Cardiac muscle cell (in vitro differentiated cells and primary cell): ENCODE data around the gene MFRP. TPM values are rescaled to one million over a fixed set of nuclear protein-coding genes. Genes with fewer than 3 reads are reported as not detected.

Source experiments
- DNase-seq, 2 donors: peaks; one replicate each; pipeline versions ENCODE4 v3.0.0 to v3.0.0-alpha.2; 2010 to 2017; ENCODE audit warnings: low read depth in 1 of 2, low spot score in 1 of 2
- H3K27ac ChIP-seq: fragments of 200-600 bp; sonication (generic); 2 replicates; pipeline ENCODE4 v1.5.1; 2016
- H3K27me3 ChIP-seq: fragments of 200-600 bp; sonication (generic); 2 replicates; pipeline ENCODE4 v1.6.0; 2016; ENCODE audit warnings: control low read depth
- H3K36me3 ChIP-seq: fragments of 200-600 bp; sonication (generic); 2 replicates; pipeline ENCODE4 v1.5.1; 2016; ENCODE audit warnings: control low read depth
- H3K4me1 ChIP-seq: fragments of 200-600 bp; sonication (generic); 2 replicates; pipeline ENCODE4 v1.8.1; 2017; ENCODE audit warnings: low read depth, mild to moderate bottlenecking, mixed run types
- H3K4me3 ChIP-seq: fragments of 200-600 bp; sonication (generic); 2 replicates; pipeline ENCODE4 v1.5.1; 2016; ENCODE audit warnings: mild to moderate bottlenecking
- H3K9me3 ChIP-seq: fragments of 200-600 bp; sonication (generic); 2 replicates; pipeline ENCODE4 v1.5.1; 2017; ENCODE audit warnings: low read depth, mild to moderate bottlenecking, control low read depth
- polyA plus RNA-seq: library from polyadenylated mRNA; unstranded; fragments of >200 nt; fragmentation: Nextera tagmentation; extraction: Ambion mirVana; gene quantifications from 2 replicates; pipeline ENCODE4 v1.2.1, GENCODE V29; 2016
- total RNA-seq: library from RNA; depleted of rRNA; stranded (reverse); fragments of >200 nt; gene quantifications from 2 replicates; pipeline ENCODE4 v1.2.3, GENCODE V29; 2016
- TF ChIP-seq, protein P1 (sequence below): IDR thresholded peaks from 2 replicates; pipeline ENCODE4 v1.5.1; 2012; ENCODE audit warnings: low read depth, mild to moderate bottlenecking, low read length

The MFRP gene
- total and polyA plus RNA-seq, 2 experiments from 2014 or later, result not detected

DNA sequence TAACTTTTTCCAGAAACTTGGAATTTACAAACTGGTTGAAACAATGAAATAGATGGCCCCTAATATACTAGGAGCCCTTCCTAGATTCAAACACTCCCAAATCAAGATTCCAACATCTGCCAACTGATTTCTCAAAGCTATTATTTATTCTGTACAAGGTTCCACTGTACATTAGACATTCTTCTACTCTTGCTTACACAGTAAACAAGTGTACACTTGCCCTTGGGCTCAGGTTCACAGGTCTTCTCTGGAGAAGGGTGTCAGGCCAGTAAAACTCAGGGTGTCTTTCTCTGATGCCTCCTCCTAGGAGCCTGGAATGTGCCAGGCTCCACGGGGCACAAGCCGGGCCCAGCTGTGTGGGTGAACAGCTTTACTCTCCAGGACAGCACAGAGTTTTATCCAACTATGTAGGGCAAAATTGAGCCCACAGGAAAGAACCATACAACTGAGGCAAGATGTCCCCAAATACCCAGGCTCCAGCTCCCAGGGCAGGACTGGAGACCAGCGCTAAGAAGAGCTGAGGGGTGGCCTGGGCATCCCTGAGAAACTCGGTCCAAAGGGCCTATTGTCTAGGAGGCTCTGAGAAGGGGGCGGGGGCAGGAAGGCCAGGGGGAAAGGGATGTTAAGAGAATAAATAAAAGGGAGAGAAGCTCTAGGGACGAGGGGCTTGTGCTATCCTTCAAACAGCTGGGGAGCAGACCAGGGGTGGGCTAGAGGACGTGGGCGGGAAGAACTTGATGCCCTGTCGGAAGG, 8.8 kb upstream of the MFRP start:
- Histone ChIP-seq H3K36me3 (peaks cover 36% of the 10 kb centered on the region), H3K27ac (no peak overlapping the region), H3K9me3 (no peaks in the 10 kb centered on the region), H3K4me1 (peaks cover 40% of the 10 kb centered on the region), H3K27me3 (no peaks in the 10 kb centered on the region), H3K4me3 (no peak overlapping the region)
- DNase-seq, result no peak
- TF ChIP-seq, protein P1, sequence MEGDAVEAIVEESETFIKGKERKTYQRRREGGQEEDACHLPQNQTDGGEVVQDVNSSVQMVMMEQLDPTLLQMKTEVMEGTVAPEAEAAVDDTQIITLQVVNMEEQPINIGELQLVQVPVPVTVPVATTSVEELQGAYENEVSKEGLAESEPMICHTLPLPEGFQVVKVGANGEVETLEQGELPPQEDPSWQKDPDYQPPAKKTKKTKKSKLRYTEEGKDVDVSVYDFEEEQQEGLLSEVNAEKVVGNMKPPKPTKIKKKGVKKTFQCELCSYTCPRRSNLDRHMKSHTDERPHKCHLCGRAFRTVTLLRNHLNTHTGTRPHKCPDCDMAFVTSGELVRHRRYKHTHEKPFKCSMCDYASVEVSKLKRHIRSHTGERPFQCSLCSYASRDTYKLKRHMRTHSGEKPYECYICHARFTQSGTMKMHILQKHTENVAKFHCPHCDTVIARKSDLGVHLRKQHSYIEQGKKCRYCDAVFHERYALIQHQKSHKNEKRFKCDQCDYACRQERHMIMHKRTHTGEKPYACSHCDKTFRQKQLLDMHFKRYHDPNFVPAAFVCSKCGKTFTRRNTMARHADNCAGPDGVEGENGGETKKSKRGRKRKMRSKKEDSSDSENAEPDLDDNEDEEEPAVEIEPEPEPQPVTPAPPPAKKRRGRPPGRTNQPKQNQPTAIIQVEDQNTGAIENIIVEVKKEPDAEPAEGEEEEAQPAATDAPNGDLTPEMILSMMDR, result no peak

DNA sequence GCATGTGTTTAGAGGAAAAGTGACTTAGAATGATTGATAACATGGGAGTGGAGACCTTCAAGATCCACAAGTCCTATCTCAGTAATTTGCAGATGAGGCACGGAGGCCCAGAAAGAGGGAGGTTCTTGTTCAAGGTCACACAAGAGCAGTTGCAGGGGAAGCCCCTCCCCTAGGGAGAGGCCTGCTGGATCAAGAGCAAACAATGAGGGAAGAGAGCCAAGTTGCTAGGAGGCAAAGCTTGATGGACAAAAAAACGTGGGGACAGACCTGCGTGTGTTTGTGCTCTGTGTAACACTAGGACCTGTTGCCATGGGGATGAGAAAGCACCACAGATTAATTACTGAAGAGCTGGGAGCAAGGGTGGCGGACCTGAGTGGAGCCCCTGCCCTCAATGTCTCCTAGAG, 6.4 kb upstream of the MFRP start:
- Histone ChIP-seq H3K27ac (peak overlapping the region; percentile 62), H3K4me1 (peaks cover 33% of the 10 kb centered on the region)
- peak; percentile 64 to 67 for DNase-seq

DNA sequence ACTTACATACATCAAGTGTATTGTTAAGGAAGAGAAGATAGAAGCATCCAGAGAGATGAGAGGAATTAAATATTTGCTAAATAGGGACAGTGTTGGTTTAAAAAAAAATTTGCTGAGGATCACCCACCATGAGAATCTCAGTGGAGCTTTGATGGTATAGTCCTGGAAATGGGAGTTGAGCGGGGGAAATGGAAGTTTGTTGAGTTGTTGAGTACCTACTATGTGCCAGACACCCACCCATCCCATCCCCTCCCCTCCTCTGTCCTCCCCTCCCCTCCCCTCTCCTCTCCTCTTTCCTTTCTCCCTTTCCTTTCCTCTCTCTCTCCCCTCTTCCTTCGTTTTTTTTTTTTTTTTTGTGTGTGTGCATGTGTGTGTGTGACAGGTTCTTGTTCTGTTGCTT, 4.7 kb upstream of the MFRP start:
- Histone ChIP-seq H3K27ac (no peak overlapping the region), H3K4me1 (peaks cover 20% of the 10 kb centered on the region), H3K36me3 (peaks cover 9% of the 10 kb centered on the region), H3K9me3 (no peaks in the 10 kb centered on the region), H3K4me3 (no peak overlapping the region), H3K27me3 (no peaks in the 10 kb centered on the region)
- TF ChIP-seq, protein P1, result no peak
- no peak for DNase-seq

More for the DNA sequence above, 6.4 kb upstream of the MFRP start:
- Histone ChIP-seq H3K9me3 (no peaks in the 10 kb centered on the region), H3K4me3 (no peak overlapping the region), H3K27me3 (no peaks in the 10 kb centered on the region), H3K36me3 (peaks cover 18% of the 10 kb centered on the region)
- TF ChIP-seq, protein P1, result no peak

DNA sequence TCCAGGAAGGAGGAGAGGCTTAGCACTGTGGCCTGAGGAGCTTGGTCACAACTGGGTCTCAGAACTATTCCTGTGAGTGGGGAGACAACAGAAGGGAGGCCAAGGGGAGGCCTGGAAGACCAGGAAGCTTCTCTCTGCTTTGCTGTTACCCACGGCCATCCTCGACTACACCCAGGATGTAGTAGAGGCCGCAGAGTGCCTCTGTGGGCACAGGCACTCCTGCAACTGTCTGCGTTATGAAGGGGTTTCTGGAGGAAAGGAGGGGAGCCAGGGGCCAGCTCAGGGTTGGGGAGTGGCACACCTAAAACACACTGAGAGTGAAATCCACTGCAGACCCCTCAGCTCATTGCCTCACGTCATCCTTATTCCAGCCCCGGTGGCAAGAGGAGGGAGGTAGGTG, 3.8 kb upstream of the MFRP start:
- H3K36me3 ChIP-seq, result peaks cover 9% of the 10 kb centered on the region
- H3K27me3 ChIP-seq, result no peaks in the 10 kb centered on the region
- no peaks in the 10 kb centered on the region for H3K9me3 ChIP-seq
- TF ChIP-seq, protein P1, result no peak
- peaks cover 16% of the 10 kb centered on the region for H3K4me1 ChIP-seq
- H3K27ac ChIP-seq, result no peak overlapping the region
- no peak for DNase-seq
- no peak overlapping the region for H3K4me3 ChIP-seq

DNA sequence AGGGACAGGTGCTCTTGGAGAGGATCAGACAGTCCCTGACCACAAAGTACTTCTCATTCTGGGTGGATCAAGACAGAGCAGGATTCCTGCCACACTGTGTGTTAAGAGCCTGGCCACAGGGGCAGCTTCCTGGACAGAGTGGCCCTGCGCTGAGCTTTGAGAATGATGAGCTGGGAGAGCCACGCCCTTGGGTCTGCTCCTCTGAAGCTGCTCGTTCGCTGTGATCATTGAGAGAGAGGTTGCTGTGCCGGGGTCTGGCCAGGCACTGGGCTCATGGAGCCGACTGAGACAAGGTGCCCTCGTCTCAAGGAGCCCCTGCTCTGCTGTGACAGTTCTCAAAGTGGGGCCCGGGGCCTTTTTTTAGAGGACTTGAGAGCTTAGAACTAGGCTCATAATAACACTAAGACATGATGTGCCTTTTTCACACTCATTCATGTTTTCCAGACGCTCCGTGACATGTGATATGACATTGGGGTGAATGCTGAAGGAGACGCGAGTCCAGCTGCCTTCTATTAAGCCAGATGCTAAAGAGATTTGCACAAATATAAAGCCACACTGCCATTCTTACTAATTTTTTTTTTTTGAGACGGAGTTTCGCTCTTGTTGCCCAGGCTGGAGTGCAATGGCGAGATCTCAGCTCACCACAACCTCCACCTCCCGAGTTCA, 1.6 kb upstream of the MFRP start:
- Histone ChIP-seq H3K27ac (no peak overlapping the region), H3K4me3 (no peak overlapping the region), H3K9me3 (no peaks in the 10 kb centered on the region), H3K27me3 (peaks cover 18% of the 10 kb centered on the region), H3K4me1 (peaks cover 12% of the 10 kb centered on the region), H3K36me3 (no peaks in the 10 kb centered on the region)
- TF ChIP-seq, protein P1, result no peak
- DNase-seq, result no peak
